Kidney (tissue), 14 donors: ENCODE measurements around the gene DDX41. TPM values are rescaled to one million over a fixed set of nuclear protein-coding genes. Genes with fewer than 3 reads are reported as not detected.

Experiments used
- DNase-seq, 5 donors: peaks; one replicate each; pipeline ENCODE4 v3.0.0-alpha.2; 2013 to 2020
- FAIRE-seq: peaks from 2 replicates; lab custom pipeline; 2012; peaks lifted over from hg19 to GRCh38; lab: Jason Lieb, UNC
- H3K27ac ChIP-seq, 2 donors: one replicate each; pipeline ENCODE4 v1.7.0; 2013; ENCODE audit warnings: low read depth in 2 of 2, low read length in 2 of 2, inconsistent platforms in 1 of 2
- H3K27me3 ChIP-seq: one replicate; pipeline ENCODE4 v1.7.1; 2013; ENCODE audit warnings: low read length, inconsistent platforms; ENCODE audit not compliant: control insufficient read depth, insufficient read depth
- H3K36me3 ChIP-seq, 3 donors: one replicate each; pipeline versions ENCODE4 v1.7.0 to v1.7.1; 2013; ENCODE audit warnings: low read length in 3 of 3, control low read depth in 1 of 3, inconsistent platforms in 1 of 3; ENCODE audit not compliant: insufficient read depth in 3 of 3, control insufficient read depth in 2 of 3
- H3K4me1 ChIP-seq, 3 donors: one replicate each; pipeline versions ENCODE4 v1.7.0 to v1.7.1; 2013; ENCODE audit warnings: low read length in 3 of 3, inconsistent platforms in 1 of 3, low read depth in 1 of 3; ENCODE audit not compliant: control insufficient read depth in 2 of 3, insufficient read depth in 2 of 3
- H3K4me3 ChIP-seq, 3 donors: one replicate each; pipeline versions ENCODE4 v1.7.0 to v1.8.1; 2013; ENCODE audit warnings: low read length in 3 of 3, control low read depth in 1 of 3, inconsistent platforms in 1 of 3
- H3K9ac ChIP-seq, 3 donors: one replicate each; pipeline versions ENCODE4 v1.7.0 to v1.7.1; 2013; ENCODE audit warnings: low read length in 3 of 3, control low read depth in 1 of 3, inconsistent platforms in 1 of 3
- H3K9me3 ChIP-seq, 3 donors: one replicate each; pipeline versions ENCODE4 v1.7.0 to v1.7.1; 2013; ENCODE audit warnings: low read length in 3 of 3, control low read depth in 1 of 3, inconsistent platforms in 1 of 3; ENCODE audit not compliant: control insufficient read depth in 2 of 3, insufficient read depth in 1 of 3
- intact Hi-C: fragments of 100-400 bp; cut with DNase I; formaldehyde crosslinking; loops from one replicate; pipeline ENCODE4 v1.11.1; 2022
- polyA plus RNA-seq: library from polyadenylated mRNA; stranded (reverse); fragments of 350-450 nt; fragmentation: Illumina TruSeq; extraction: RNeasy Lipid Tissue Mini Kit (QIAGEN cat#74804); gene quantifications from one replicate; pipeline ENCODE4 v1.2.3, GENCODE V29; 2014; ENCODE audit warnings: low read depth, low replicate concordance; ENCODE audit not compliant: insufficient read depth
- total RNA-seq: library from RNA; stranded (reverse); fragmentation: NEBNext Ultra II Directional; extraction: Animal tissue kit (Norgen Biotek cat#: 25700); gene quantifications from one replicate; pipeline ENCODE4 v1.2.1, GENCODE V29; 2021
- TF ChIP-seq, protein P1 (sequence below): IDR thresholded peaks from 3 replicates; pipeline ENCODE4 v1.5.1; 2012; ENCODE audit warnings: mild to moderate bottlenecking, moderate library complexity, borderline replicate concordance; ENCODE audit not compliant: insufficient read depth; ENCODE audit errors: extremely low read depth
- donor health status: control.
- donor health status: control.
- donor health status: control.
- donor health status: control.
- donor health status: control.
- donor health status: DM: yes; HTN: yes; CAD: no.
- donor health status: Normal renal cell carcinoma (clear cell type).

DDX41 gene
- total and polyA plus RNA-seq, 2 donors from 2014 or later = 86.7 to 97.3 TPM

DNA sequence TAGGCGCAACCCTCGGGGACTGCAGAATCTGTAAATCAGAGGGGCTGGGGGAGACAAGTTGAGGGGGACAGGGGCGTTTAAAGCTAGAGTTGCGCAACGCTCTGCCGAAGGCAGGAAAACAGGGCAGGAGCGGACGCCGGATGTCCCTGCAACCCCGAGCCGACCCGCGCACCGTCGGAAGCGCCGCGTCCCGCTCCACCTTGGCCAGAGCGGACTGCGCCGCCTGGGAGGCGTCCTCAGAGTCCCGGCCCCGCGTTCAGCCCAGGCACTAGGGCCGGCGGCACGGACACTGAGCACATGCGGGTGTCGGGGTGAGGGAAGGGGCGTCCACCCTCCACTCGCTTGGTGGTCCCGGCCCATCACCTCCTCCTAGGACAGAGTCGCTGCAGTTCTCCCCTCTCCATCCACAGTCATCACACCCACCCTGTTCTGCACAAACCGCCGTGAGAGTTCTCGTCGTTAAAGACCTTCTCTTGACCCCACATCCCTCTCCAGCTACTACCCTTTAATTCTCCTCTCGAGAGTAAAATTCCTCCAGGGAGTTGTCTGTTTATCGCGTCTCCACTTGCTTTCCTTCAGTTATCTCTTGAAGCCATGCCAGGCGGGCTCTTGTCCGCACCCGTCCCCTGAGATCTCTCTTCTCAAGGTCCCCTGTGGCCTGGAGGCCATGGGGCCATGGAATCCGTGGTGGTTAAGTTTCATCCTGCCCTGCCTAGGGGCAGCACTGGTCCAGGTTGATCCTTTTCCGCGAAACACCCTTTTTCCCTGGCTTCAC, 18.6 kb downstream of the DDX41 start:
- FAIRE-seq = no peak
- intact Hi-C loops = no loop called here
- H3K4me3 ChIP-seq = peak overlapping the region; percentile 57 to 65 (median 61)
- no peaks in the 10 kb centered on the region for H3K27me3 ChIP-seq
- H3K9me3 ChIP-seq = no peaks in the 10 kb centered on the region
- peak overlapping the region; percentile 47 to 65 for H3K27ac ChIP-seq
- TF ChIP-seq, protein P1, sequence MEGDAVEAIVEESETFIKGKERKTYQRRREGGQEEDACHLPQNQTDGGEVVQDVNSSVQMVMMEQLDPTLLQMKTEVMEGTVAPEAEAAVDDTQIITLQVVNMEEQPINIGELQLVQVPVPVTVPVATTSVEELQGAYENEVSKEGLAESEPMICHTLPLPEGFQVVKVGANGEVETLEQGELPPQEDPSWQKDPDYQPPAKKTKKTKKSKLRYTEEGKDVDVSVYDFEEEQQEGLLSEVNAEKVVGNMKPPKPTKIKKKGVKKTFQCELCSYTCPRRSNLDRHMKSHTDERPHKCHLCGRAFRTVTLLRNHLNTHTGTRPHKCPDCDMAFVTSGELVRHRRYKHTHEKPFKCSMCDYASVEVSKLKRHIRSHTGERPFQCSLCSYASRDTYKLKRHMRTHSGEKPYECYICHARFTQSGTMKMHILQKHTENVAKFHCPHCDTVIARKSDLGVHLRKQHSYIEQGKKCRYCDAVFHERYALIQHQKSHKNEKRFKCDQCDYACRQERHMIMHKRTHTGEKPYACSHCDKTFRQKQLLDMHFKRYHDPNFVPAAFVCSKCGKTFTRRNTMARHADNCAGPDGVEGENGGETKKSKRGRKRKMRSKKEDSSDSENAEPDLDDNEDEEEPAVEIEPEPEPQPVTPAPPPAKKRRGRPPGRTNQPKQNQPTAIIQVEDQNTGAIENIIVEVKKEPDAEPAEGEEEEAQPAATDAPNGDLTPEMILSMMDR = no peak
- no peaks in the 10 kb centered on the region for H3K36me3 ChIP-seq
- peak in 2 of 5 donors; percentile 69 to 90 for DNase-seq
- H3K4me1 ChIP-seq = peaks cover 0 to 14% (median 3%) of the 10 kb centered on the region in 3 donors
- H3K9ac ChIP-seq = peak overlapping the region; percentile 16 to 32 (median 17)

DNA sequence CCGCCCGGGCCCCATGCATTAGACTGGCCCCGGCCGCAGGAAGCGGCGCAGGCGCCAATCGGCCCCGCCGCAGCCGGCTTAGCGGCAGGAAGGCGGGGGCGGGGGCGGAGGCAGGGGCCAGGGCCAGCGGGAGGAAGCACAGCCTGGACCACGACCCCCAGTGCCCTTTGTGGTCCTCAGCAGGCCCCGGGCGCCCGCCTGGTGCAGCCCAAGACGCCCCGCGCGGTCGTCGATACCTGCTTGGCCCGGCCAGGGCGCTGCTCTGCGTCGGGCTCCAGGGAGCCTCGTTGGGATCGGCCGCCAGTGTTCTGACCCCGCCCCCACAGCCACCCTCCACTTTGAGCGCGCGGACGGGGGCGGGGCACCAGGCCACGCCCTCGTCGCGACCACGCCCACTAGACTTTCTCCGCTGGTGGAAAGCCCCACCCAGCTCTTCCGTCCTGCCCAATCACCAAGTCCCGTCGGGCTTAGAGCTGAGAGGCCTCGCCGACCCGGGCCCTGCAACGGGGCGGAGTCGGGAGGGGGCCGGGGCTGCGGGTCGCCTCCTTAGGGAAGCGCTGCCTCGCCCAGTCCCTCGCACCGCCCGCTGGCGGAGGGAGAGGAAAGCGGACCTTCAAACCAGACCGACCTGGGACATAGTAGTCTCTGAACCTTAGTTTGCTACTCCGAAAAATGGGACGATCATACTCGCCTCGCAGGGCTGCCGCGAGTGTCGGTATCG, 19.3 kb downstream of the DDX41 start, which contains the start of gene PDLIM7:
PDLIM7 (minus strand) TSS at position 313 of the 721 bp plus-strand sequence. CDS start 1,092 bp downstream, outside the sequence.
- H3K9ac ChIP-seq = peak within 1 kb of the TSS; percentile 17 to 58 (median 32)
- no peaks in the 10 kb centered on the region for H3K9me3 ChIP-seq
- no peaks in the 10 kb centered on the region for H3K36me3 ChIP-seq
- peak within 1 kb of the TSS; percentile 57 to 65 (median 61) for H3K4me3 ChIP-seq
- FAIRE-seq (peak; percentile 86), DNase-seq (peak; percentile 97 to 99 (median 98))
- H3K27me3 ChIP-seq = no peaks in the 10 kb centered on the region
- peak within 1 kb of the TSS; percentile 86 to 91 for H3K27ac ChIP-seq
- TF ChIP-seq, protein P1 = no peak
- H3K4me1 ChIP-seq = peaks cover 0 to 14% (median 3%) of the 10 kb centered on the region in 3 donors
- intact Hi-C loops = no loop called here

DNA sequence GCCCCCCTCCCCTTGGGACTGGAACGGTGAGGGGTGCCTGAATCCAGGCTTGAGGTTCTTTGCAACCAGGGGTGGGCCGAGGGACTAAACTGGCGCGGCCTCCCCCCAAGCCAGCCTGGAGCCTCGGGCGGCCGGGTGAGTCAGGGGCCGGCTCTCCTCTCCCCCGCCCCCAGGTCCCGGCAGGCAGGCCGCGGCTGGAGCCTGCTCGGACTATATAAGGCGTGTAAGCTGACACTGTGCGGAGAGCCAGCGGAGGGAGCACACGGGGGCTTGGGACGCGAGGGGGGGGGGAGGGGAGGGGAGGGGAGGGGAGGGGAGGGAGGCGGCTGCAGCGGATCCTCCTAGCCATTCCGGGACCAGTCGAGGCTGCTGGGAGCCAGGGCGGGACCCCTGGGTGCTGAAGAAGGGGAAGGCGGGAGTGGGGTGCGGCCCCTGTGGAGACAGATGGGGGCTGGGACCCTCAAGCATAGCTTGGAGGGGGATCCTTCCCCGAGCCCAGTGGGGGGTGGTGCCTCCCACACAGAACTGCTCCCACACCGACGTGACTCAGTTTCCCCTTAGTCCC, 20.0 kb downstream of the DDX41 start:
- H3K9me3 ChIP-seq = no peaks in the 10 kb centered on the region
- TF ChIP-seq, protein P1 = no peak
- DNase-seq (peak; percentile 92 to 97 (median 96)), FAIRE-seq (no peak)
- H3K4me3 ChIP-seq = peak overlapping the region; percentile 46 to 65 (median 48)
- H3K36me3 ChIP-seq = no peaks in the 10 kb centered on the region
- H3K4me1 ChIP-seq = peaks cover 0 to 14% (median 3%) of the 10 kb centered on the region in 3 donors
- intact Hi-C loops = no loop called here
- H3K9ac ChIP-seq = peak overlapping the region in 1 of 3 donors; percentile 58
- peak overlapping the region; percentile 86 to 91 for H3K27ac ChIP-seq
- H3K27me3 ChIP-seq = no peaks in the 10 kb centered on the region
